ENCODE data around the gene LMBRD2.

DNA sequence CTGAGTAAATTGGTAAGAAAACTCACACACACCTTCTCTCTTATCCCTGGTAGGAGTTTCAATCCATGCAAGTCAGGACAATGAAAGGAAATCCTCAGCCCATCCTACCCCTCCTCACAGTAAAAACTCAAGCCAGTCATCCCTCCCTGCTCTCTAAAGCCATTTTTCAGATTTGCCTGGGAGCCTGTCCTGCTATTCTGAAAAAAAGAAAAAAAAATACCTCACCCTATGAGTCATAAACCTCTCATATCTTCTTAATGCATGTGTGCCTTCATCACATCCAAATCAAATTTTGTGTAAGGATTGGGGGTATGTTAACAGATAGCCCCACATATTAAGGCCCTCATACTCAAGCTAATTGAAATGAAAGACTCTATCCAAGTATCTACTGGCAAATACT lies 99.1 kb downstream of the LMBRD2 start:
- TF ChIP-seq JUN (IDR thresholded peaks at IDR 0.05; ENCODE audit: low read depth, low read length) (no peak), KDM1A (IDR thresholded peaks at IDR 0.05; ENCODE audit: borderline replicate concordance, low read length) (no peak), FOSL1 (IDR thresholded peaks at IDR 0.05; ENCODE audit: insufficient read depth, low read depth, low read length) (no peak), CBX5 (IDR thresholded peaks at IDR 0.05; ENCODE audit: low read depth, low read length) (no peak), POLR2A (IDR thresholded peaks at IDR 0.05; ENCODE audit: control extremely low read depth in 1 of 2, low read depth in 2 of 2, low read length in 2 of 2) (no peak), ZNF274 (IDR thresholded peaks at IDR 0.05; ENCODE audit: borderline replicate concordance, extremely low read depth, low read length) (no peak), EP300 (IDR thresholded peaks at IDR 0.05; ENCODE audit: borderline replicate concordance in 1 of 2, low read depth in 2 of 2, low read length in 2 of 2) (no peak), POLR2AphosphoS5 (IDR thresholded peaks at IDR 0.05; ENCODE audit: low read depth, low read length) (no peak), BCL11A (IDR thresholded peaks at IDR 0.05; ENCODE audit: low read depth in 2 of 2, low read length in 2 of 2) (no peak), SP1 (IDR thresholded peaks at IDR 0.05; ENCODE audit: low read depth, low read length) (no peak)
- TF ChIP-seq, protein P1, sequence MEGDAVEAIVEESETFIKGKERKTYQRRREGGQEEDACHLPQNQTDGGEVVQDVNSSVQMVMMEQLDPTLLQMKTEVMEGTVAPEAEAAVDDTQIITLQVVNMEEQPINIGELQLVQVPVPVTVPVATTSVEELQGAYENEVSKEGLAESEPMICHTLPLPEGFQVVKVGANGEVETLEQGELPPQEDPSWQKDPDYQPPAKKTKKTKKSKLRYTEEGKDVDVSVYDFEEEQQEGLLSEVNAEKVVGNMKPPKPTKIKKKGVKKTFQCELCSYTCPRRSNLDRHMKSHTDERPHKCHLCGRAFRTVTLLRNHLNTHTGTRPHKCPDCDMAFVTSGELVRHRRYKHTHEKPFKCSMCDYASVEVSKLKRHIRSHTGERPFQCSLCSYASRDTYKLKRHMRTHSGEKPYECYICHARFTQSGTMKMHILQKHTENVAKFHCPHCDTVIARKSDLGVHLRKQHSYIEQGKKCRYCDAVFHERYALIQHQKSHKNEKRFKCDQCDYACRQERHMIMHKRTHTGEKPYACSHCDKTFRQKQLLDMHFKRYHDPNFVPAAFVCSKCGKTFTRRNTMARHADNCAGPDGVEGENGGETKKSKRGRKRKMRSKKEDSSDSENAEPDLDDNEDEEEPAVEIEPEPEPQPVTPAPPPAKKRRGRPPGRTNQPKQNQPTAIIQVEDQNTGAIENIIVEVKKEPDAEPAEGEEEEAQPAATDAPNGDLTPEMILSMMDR (IDR thresholded peaks at IDR 0.05; ENCODE audit: control extremely low read depth in 1 of 3, insufficient read depth in 1 of 3, low read depth in 1 of 3, low read length in 3 of 3): no peak
- TF ChIP-seq, protein P2, sequence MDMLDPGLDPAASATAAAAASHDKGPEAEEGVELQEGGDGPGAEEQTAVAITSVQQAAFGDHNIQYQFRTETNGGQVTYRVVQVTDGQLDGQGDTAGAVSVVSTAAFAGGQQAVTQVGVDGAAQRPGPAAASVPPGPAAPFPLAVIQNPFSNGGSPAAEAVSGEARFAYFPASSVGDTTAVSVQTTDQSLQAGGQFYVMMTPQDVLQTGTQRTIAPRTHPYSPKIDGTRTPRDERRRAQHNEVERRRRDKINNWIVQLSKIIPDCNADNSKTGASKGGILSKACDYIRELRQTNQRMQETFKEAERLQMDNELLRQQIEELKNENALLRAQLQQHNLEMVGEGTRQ (IDR thresholded peaks at IDR 0.05; ENCODE audit: low read length): no peak
- TF ChIP-seq, protein P3, sequence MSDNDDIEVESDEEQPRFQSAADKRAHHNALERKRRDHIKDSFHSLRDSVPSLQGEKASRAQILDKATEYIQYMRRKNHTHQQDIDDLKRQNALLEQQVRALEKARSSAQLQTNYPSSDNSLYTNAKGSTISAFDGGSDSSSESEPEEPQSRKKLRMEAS (IDR thresholded peaks at IDR 0.05): no peak

All from H1 (cell line).